ENCODE data around the gene TOR2A. TPM values are rescaled to one million over a fixed set of nuclear protein-coding genes. Genes with fewer than 3 reads are reported as not detected.

TOR2A gene
- total RNA-seq, 1 donor from 2014 or later = 13.0 TPM

DNA sequence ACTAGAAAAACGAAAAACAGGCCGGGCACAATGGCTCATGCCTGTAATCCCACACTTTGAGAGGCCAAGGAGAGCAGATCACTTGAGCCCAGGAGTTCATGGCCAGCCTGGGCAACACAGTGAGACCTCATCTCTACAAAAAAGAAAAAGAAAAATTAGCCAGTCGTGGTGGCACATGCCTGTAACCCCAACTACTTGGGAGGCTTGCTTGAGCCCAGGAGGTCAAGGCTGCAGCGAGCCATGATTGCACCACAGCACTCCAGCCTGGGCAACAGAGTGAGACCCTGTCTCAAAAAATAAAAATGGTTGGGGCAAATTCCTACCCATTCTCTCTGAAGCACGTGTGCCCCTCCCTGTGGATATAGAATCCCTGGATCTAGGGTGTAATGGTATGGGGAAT is 36.7 kb downstream of the TOR2A start:
- no peak overlapping the region for H3K4me3 ChIP-seq (ENCODE audit: low read depth, low read length)
- TF ChIP-seq, protein P1, sequence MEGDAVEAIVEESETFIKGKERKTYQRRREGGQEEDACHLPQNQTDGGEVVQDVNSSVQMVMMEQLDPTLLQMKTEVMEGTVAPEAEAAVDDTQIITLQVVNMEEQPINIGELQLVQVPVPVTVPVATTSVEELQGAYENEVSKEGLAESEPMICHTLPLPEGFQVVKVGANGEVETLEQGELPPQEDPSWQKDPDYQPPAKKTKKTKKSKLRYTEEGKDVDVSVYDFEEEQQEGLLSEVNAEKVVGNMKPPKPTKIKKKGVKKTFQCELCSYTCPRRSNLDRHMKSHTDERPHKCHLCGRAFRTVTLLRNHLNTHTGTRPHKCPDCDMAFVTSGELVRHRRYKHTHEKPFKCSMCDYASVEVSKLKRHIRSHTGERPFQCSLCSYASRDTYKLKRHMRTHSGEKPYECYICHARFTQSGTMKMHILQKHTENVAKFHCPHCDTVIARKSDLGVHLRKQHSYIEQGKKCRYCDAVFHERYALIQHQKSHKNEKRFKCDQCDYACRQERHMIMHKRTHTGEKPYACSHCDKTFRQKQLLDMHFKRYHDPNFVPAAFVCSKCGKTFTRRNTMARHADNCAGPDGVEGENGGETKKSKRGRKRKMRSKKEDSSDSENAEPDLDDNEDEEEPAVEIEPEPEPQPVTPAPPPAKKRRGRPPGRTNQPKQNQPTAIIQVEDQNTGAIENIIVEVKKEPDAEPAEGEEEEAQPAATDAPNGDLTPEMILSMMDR (conservative IDR thresholded peaks at IDR 0.05; ENCODE audit: low read depth, low read length) = no peak
- no peak for DNase-seq (ENCODE audit: low read depth)

DNA sequence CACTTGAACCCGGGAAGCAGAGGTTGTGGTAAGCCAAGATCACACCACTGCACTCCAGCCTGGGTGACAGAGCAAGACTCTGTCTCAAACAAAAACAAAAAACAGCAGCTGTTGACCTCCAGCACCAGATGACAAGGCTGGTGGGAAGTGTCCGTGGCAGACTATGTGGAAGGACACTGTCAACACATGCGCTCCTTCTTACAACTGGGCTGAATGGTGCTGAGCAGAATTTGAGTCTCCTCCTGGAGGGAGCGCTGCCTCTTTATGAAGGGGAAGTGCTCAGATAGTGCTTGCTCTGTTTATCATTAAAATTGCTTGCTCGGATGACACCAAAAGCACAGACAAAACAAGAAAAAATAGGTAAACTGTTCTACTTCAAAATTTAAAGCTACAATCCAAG is 37.5 kb downstream of the TOR2A start:
- H3K4me3 ChIP-seq (ENCODE audit: low read depth, low read length) = no peak overlapping the region
- TF ChIP-seq, protein P1 (conservative IDR thresholded peaks at IDR 0.05; ENCODE audit: low read depth, low read length) = no peak
- no peak for DNase-seq (ENCODE audit: low read depth)

DNA sequence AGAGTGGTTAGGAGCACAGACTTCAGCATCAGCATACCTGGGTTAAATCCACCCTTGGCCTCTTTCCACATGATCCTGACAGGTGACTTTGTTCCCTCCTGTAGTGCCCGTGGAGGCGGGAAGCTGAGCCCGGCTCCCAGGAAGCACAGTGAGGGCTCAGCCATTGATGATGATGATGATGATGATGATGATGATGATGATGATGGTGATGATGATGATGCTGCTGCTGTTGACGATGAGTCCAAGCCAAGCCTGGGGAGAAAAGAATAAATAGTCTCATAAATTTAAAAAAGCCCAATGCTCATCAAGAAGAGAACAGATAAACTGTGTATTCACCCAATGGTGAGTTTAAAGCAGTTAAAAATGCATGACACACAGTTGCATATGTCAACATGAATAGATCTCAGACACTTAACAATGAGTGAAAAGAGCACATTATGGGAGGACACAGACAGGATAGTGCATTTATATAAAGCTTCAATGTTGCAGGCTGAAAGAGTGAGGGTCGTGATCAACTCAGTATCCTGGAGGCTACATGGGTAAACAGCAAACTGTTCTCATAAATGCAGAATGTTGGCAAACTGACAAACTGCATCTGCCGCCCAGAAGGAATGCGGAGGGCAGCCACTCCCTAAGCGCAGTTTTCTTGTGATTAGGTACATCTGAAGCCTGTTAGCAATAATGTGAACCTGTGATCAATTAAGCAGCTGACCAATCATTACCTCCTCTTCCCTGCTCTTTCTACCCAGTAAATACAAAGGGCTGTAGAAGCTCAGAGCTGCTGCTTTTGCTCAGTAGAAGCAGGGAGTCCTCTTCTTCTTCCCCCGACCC is 40.0 kb downstream of the TOR2A start:
- DNase-seq (ENCODE audit: low read depth) = no peak
- TF ChIP-seq, protein P1 (conservative IDR thresholded peaks at IDR 0.05; ENCODE audit: low read depth, low read length) = no peak
- no peak overlapping the region for H3K4me3 ChIP-seq (ENCODE audit: low read depth, low read length)

DNA sequence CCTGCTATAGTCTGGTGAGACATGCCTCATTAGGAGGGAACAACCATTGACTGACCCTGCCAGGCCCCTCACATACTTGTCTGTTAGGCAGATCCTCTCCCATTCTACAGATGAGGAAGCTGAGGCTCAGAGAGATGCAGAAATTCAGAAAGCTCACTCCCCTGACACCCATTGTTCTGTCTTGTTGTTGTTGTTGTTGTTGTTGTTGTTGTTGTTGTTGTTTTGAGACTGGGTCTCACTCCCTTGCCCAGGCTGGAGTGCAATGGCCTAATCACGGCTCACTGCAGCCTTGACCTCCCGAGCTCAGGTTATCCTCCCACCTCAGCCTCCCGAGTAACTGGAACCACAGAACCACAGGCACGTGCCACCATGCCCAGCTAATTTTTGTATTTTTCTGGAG is 41.4 kb downstream of the TOR2A start:
- no peak for DNase-seq (ENCODE audit: low read depth)

DNA sequence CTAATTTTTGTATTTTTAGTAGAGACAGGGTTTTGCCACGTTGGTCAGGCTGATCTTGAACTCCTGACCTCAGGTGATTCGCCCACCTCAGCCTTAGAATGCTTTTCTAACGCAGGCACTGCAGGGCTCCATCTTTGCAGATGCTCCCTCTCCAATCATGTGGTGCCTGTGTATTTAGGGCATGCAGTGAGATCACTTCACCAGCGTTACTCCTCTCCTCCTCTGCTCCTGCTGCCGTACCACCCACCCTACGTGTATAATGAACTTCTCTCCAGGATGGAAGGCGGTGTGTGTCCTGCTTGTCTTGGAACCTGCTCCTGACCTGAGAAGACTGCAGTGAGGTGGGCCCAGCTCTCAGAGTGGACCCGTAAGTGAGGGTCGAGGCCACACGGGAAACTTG is 42.0 kb downstream of the TOR2A start:
- TF ChIP-seq, protein P1 (conservative IDR thresholded peaks at IDR 0.05; ENCODE audit: low read depth, low read length) = no peak
- DNase-seq (ENCODE audit: low read depth) = no peak
- no peak overlapping the region for H3K4me3 ChIP-seq (ENCODE audit: low read depth, low read length)

More for the DNA sequence above, 41.4 kb downstream of the TOR2A start:
- TF ChIP-seq, protein P1 (conservative IDR thresholded peaks at IDR 0.05; ENCODE audit: low read depth, low read length) = no peak
- no peak overlapping the region for H3K4me3 ChIP-seq (ENCODE audit: low read depth, low read length)

DNA sequence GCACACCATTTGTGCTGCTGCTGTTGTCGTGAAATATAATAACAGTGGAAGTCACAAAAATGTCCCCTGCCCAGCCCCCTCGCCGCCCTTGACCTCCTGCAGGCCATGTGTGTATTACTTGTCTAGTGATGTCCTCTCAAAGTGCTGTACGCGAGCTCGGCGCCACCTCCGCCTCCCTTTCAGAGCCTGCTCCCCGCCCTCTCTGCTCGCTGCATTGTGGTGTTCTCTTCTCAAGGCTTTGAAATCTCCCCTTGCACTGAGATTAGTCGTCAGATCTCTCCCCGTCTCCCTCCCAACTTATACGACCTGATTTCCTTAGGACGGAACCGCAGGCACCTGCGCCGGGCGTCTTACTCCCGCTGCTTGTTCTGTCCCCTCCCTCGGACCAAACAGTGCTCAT is 43.0 kb downstream of the TOR2A start:
- DNase-seq (ENCODE audit: low read depth) = no peak

More for the DNA sequence above, 43.0 kb downstream of the TOR2A start:
- TF ChIP-seq, protein P1 (conservative IDR thresholded peaks at IDR 0.05; ENCODE audit: low read depth, low read length) = no peak
- H3K4me3 ChIP-seq (ENCODE audit: low read depth, low read length) = no peak overlapping the region
